ENCODE results near the gene FLRT1. TPM values are rescaled to one million over a fixed set of nuclear protein-coding genes. Genes with fewer than 3 reads are reported as not detected.

FLRT1 gene, protein sequence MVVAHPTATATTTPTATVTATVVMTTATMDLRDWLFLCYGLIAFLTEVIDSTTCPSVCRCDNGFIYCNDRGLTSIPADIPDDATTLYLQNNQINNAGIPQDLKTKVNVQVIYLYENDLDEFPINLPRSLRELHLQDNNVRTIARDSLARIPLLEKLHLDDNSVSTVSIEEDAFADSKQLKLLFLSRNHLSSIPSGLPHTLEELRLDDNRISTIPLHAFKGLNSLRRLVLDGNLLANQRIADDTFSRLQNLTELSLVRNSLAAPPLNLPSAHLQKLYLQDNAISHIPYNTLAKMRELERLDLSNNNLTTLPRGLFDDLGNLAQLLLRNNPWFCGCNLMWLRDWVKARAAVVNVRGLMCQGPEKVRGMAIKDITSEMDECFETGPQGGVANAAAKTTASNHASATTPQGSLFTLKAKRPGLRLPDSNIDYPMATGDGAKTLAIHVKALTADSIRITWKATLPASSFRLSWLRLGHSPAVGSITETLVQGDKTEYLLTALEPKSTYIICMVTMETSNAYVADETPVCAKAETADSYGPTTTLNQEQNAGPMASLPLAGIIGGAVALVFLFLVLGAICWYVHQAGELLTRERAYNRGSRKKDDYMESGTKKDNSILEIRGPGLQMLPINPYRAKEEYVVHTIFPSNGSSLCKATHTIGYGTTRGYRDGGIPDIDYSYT
- total RNA-seq: under 0.01 TPM in 1 of 2 replicates, not detected in the other

GRCh38 chr11:64035576-64035975, at the start of gene FLRT1:
Gene FLRT1 (plus strand): TSS chr11:64035931. CDS start chr11:64116268, 80,337 bp downstream.

GRCh38 chr11:63986156-63986931, 49.4 kb upstream of the FLRT1 start, which contains the start of gene OTUB1:
Gene OTUB1 (plus strand): TSS chr11:63986438. CDS start chr11:63986457, 19 bp downstream.

Other genes starting within 250 kb of the FLRT1 start
- gene SPINDOC, start 222.5 kb upstream of the FLRT1 start, total RNA-seq: 14.0 and 16.4 TPM in 2 replicates
- 11.0 and 15.2 TPM in 2 replicates for gene MARK2, start 196.8 kb upstream of the FLRT1 start, total RNA-seq
- gene RCOR2, start 118.8 kb upstream of the FLRT1 start, total RNA-seq: 1.8 and 2.7 TPM in 2 replicates
- gene NAA40, start 96.9 kb upstream of the FLRT1 start, total RNA-seq: 6.2 and 12.1 TPM in 2 replicates
- gene COX8A, start 61.3 kb upstream of the FLRT1 start, total RNA-seq: 264 and 429 TPM in 2 replicates
- gene OTUB1, start 49.5 kb upstream of the FLRT1 start, total RNA-seq: 44.4 and 46.3 TPM in 2 replicates
- gene MACROD1, start 130.2 kb downstream of the FLRT1 start, total RNA-seq: 20.9 and 23.1 TPM in 2 replicates
- gene STIP1, start 150.2 kb downstream of the FLRT1 start, total RNA-seq: 159 and 235 TPM in 2 replicates
- 2.2 and 7.8 TPM in 2 replicates for gene FERMT3, start 170.8 kb downstream of the FLRT1 start, total RNA-seq
- 28.7 and 29.9 TPM in 2 replicates for gene TRPT1, start 190.3 kb downstream of the FLRT1 start, total RNA-seq
- 46.3 and 51.8 TPM in 2 replicates for gene NUDT22, start 190.3 kb downstream of the FLRT1 start, total RNA-seq
- gene DNAJC4, start 194.6 kb downstream of the FLRT1 start, total RNA-seq: 7.0 and 7.4 TPM in 2 replicates
- 26.0 and 29.4 TPM in 2 replicates for gene VEGFB, start 198.7 kb downstream of the FLRT1 start, total RNA-seq
- gene FKBP2, start 205.2 kb downstream of the FLRT1 start, total RNA-seq: 40.3 and 48.5 TPM in 2 replicates
- gene PPP1R14B, start 211.0 kb downstream of the FLRT1 start, total RNA-seq: 259 and 300 TPM in 2 replicates
- 35.3 and 61.4 TPM in 2 replicates for gene PLCB3, start 215.6 kb downstream of the FLRT1 start, total RNA-seq
- gene BAD, start 248.7 kb downstream of the FLRT1 start, total RNA-seq: 46.9 and 71.7 TPM in 2 replicates
- 9.6 and 12.1 TPM in 2 replicates for gene GPR137, start 249.9 kb downstream of the FLRT1 start, total RNA-seq